ENCODE data around the gene PIK3CA.
A peak's percentile ranks its signal among the peaks of the same experiment; 100 is the strongest.
"Not testable (repeated sequence)": the region's sequence is repeated elsewhere in the genome, so short reads cannot be mapped to it uniquely, and the experiment has no call there.

Gene PIK3CA

DNA sequence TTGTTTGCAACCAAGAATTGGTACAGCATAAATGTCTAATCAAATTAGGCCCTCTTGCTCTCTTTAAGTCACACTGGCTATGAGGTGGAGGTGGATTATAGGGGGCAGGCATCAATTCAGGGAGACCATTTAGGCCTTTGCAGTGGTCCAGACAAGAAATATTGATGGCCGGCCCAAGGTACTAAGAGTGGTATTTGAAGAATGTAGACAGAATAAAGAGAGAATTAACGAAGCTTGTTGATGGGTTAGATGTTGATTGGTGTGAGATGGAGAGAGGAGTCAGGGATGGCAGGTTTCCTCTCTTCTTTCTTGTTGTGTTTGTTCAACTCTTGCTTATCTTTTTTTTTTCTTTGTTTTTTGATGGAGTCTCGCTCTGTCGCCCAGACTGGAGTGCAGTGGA is 48.5 kb downstream of the PIK3CA start:
- Histone ChIP-seq H4K91ac (ENCODE audit: low read depth, low read length) (no peak overlapping the region), H3K79me2 (ENCODE audit: control insufficient read depth, insufficient read depth, low read length, poor library complexity) (no peaks in the 10 kb centered on the region), H4K12ac (ENCODE audit: low read depth, low read length) (no peak overlapping the region), H3K4me1 (ENCODE audit: control insufficient read depth in 1 of 2, insufficient read depth in 2 of 2, low read length in 2 of 2) (peaks cover 0 to 4% of the 10 kb centered on the region in 2 experiments), H2BK12ac (ENCODE audit: low read length) (no peak overlapping the region), H2BK5ac (ENCODE audit: low read depth, low read length, poor library complexity) (no peak overlapping the region), H4K8ac (ENCODE audit: low read depth, low read length) (no peak overlapping the region), H3K36me3 (ENCODE audit: control insufficient read depth in 1 of 2, insufficient read depth in 2 of 2, low read length in 2 of 2) (peaks cover 0 to 3% of the 10 kb centered on the region in 2 experiments), H3K9me3 (ENCODE audit: insufficient read depth, low read depth, low read length) (no peaks in the 10 kb centered on the region), H3K4me3 (ENCODE audit: low read depth, low read length) (no peak overlapping the region), H3K4me2 (ENCODE audit: low read length) (no peak overlapping the region), H2BK120ac (ENCODE audit: insufficient read depth, low read length, poor library complexity) (no peak overlapping the region), H3K14ac (ENCODE audit: low read length) (no peak overlapping the region), H3K79me1 (ENCODE audit: low read length) (no peaks in the 10 kb centered on the region), H3K27ac (ENCODE audit: low read depth, low read length) (no peak overlapping the region), H2AFZ (ENCODE audit: insufficient read depth, low read length, poor library complexity) (no peak overlapping the region), H3K18ac (ENCODE audit: low read length) (no peak overlapping the region), H3K9ac (ENCODE audit: low read length) (no peak overlapping the region), H3K4ac (ENCODE audit: low read depth, low read length) (no peak overlapping the region), H3K27me3 (ENCODE audit: insufficient read depth, low read length) (no peaks in the 10 kb centered on the region), H3K23ac (ENCODE audit: low read length) (no peak overlapping the region), H2AK5ac (ENCODE audit: low read length) (no peak overlapping the region)
- WGBS (ENCODE audit: extremely low coverage, insufficient coverage, insufficient read length): 100% methylated on average over 1 of the region's 4 CpGs
- no peak for DNase-seq

DNA sequence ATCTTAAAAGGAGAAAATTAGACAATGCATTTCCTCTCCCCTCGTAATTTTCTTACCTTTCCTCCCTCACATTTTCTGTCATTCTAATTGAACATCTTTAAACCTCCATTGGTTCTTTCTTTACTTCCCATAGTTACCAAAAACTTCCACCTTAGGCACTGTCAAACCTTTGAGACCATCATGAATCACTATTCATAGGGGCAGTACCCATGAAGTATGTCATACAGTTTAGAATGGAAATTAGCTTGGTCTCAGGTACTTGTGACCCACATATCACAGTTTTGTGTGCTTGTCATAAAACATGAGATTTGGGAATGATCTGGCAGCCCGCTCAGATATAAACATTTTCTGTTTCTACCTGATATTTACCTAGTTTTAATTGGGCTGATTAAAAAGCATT is 52.6 kb downstream of the PIK3CA start:
- H3K79me2 ChIP-seq (ENCODE audit: control insufficient read depth, insufficient read depth, low read length, poor library complexity): no peaks in the 10 kb centered on the region
- H3K4me1 ChIP-seq (ENCODE audit: control insufficient read depth in 1 of 2, insufficient read depth in 2 of 2, low read length in 2 of 2): no peaks in the 10 kb centered on the region
- no peak overlapping the region for H2BK12ac ChIP-seq (ENCODE audit: low read length)
- no peak overlapping the region for H3K9ac ChIP-seq (ENCODE audit: low read length)
- H3K14ac ChIP-seq (ENCODE audit: low read length): no peak overlapping the region
- no peaks in the 10 kb centered on the region for H3K27me3 ChIP-seq (ENCODE audit: insufficient read depth, low read length)
- no peak overlapping the region for H3K4ac ChIP-seq (ENCODE audit: low read depth, low read length)
- H4K91ac ChIP-seq (ENCODE audit: low read depth, low read length): no peak overlapping the region
- no peak overlapping the region for H4K8ac ChIP-seq (ENCODE audit: low read depth, low read length)
- H3K18ac ChIP-seq (ENCODE audit: low read length): no peak overlapping the region
- H3K4me2 ChIP-seq (ENCODE audit: low read length): no peak overlapping the region
- H3K36me3 ChIP-seq (ENCODE audit: control insufficient read depth in 1 of 2, insufficient read depth in 2 of 2, low read length in 2 of 2): peaks cover 2 to 10% of the 10 kb centered on the region in 2 experiments
- H2AFZ ChIP-seq (ENCODE audit: insufficient read depth, low read length, poor library complexity): no peak overlapping the region
- H3K27ac ChIP-seq (ENCODE audit: low read depth, low read length): no peak overlapping the region
- H2BK120ac ChIP-seq (ENCODE audit: insufficient read depth, low read length, poor library complexity): no peak overlapping the region
- no peak overlapping the region for H4K12ac ChIP-seq (ENCODE audit: low read depth, low read length)
- no peak overlapping the region for H3K4me3 ChIP-seq (ENCODE audit: low read depth, low read length)
- peak in 1 of 2 donors; percentile 22 for DNase-seq
- H3K9me3 ChIP-seq (ENCODE audit: insufficient read depth, low read depth, low read length): no peaks in the 10 kb centered on the region
- no peak overlapping the region for H3K23ac ChIP-seq (ENCODE audit: low read length)
- no peak overlapping the region for H2BK5ac ChIP-seq (ENCODE audit: low read depth, low read length, poor library complexity)
- no peaks in the 10 kb centered on the region for H3K79me1 ChIP-seq (ENCODE audit: low read length)
- H2AK5ac ChIP-seq (ENCODE audit: low read length): no peak overlapping the region
- WGBS (ENCODE audit: extremely low coverage, insufficient coverage, insufficient read length): no CpG with 5 or more reads among the region's 2 CpGs

DNA sequence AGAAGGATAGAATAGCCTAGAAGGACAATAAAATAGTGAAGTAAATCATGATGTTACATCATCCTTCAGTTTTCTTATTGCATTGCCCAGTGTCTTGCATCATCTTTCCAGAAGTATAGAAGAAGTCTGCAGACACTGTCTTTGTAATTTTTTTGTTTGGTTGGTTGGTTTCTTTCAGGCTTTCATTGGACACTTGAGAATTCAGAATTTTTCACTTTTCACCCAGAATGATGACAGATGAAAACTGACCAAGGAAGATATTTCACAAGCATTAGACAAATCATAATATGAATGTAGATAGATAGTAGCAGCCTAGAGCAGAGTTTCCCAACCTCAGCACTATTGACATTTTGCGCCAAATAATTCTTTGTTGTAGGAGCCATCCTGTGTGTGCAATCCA is 67.4 kb downstream of the PIK3CA start:
- not testable (repeated sequence) for H3K79me2 ChIP-seq (ENCODE audit: control insufficient read depth, insufficient read depth, low read length, poor library complexity); H2AFZ ChIP-seq (ENCODE audit: insufficient read depth, low read length, poor library complexity); H3K4me1 ChIP-seq (ENCODE audit: control insufficient read depth in 1 of 2, insufficient read depth in 2 of 2, low read length in 2 of 2); H3K4ac ChIP-seq (ENCODE audit: low read depth, low read length); H3K4me3 ChIP-seq (ENCODE audit: low read depth, low read length); H3K18ac ChIP-seq (ENCODE audit: low read length); H2BK12ac ChIP-seq (ENCODE audit: low read length); H3K27ac ChIP-seq (ENCODE audit: low read depth, low read length); H2AK5ac ChIP-seq (ENCODE audit: low read length); H3K36me3 ChIP-seq (ENCODE audit: control insufficient read depth in 1 of 2, insufficient read depth in 2 of 2, low read length in 2 of 2); H3K79me1 ChIP-seq (ENCODE audit: low read length); H3K23ac ChIP-seq (ENCODE audit: low read length); H3K14ac ChIP-seq (ENCODE audit: low read length); H3K4me2 ChIP-seq (ENCODE audit: low read length); H4K12ac ChIP-seq (ENCODE audit: low read depth, low read length); H4K8ac ChIP-seq (ENCODE audit: low read depth, low read length); H3K27me3 ChIP-seq (ENCODE audit: insufficient read depth, low read length); H2BK120ac ChIP-seq (ENCODE audit: insufficient read depth, low read length, poor library complexity); H2BK5ac ChIP-seq (ENCODE audit: low read depth, low read length, poor library complexity); H3K9me3 ChIP-seq (ENCODE audit: insufficient read depth, low read depth, low read length); H3K9ac ChIP-seq (ENCODE audit: low read length); H4K91ac ChIP-seq (ENCODE audit: low read depth, low read length)
- no CpG with 5 or more reads among the region's 1 CpG for WGBS (ENCODE audit: extremely low coverage, insufficient coverage, insufficient read length)
- peak in 1 of 2 donors; percentile 71 for DNase-seq

DNA sequence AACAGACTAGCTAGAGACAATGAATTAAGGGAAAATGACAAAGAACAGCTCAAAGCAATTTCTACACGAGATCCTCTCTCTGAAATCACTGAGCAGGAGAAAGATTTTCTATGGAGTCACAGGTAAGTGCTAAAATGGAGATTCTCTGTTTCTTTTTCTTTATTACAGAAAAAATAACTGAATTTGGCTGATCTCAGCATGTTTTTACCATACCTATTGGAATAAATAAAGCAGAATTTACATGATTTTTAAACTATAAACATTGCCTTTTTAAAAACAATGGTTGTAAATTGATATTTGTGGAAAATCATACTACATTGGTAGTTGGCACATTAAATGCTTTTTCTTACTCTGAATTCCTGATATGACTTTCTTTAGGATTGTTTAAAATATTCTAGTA is 70.1 kb downstream of the PIK3CA start:
- H3K4me3 ChIP-seq (ENCODE audit: low read depth, low read length); H3K4me2 ChIP-seq (ENCODE audit: low read length); H3K36me3 ChIP-seq (ENCODE audit: control insufficient read depth in 1 of 2, insufficient read depth in 2 of 2, low read length in 2 of 2); H2BK5ac ChIP-seq (ENCODE audit: low read depth, low read length, poor library complexity); H2AFZ ChIP-seq (ENCODE audit: insufficient read depth, low read length, poor library complexity); H3K4ac ChIP-seq (ENCODE audit: low read depth, low read length); H2BK12ac ChIP-seq (ENCODE audit: low read length); H3K4me1 ChIP-seq (ENCODE audit: control insufficient read depth in 1 of 2, insufficient read depth in 2 of 2, low read length in 2 of 2); H3K27ac ChIP-seq (ENCODE audit: low read depth, low read length); H3K18ac ChIP-seq (ENCODE audit: low read length); H4K8ac ChIP-seq (ENCODE audit: low read depth, low read length); H3K27me3 ChIP-seq (ENCODE audit: insufficient read depth, low read length); H3K79me2 ChIP-seq (ENCODE audit: control insufficient read depth, insufficient read depth, low read length, poor library complexity); H3K79me1 ChIP-seq (ENCODE audit: low read length); DNase-seq; H3K14ac ChIP-seq (ENCODE audit: low read length); H3K23ac ChIP-seq (ENCODE audit: low read length); H3K9ac ChIP-seq (ENCODE audit: low read length); H3K9me3 ChIP-seq (ENCODE audit: insufficient read depth, low read depth, low read length); H4K91ac ChIP-seq (ENCODE audit: low read depth, low read length); H4K12ac ChIP-seq (ENCODE audit: low read depth, low read length); H2BK120ac ChIP-seq (ENCODE audit: insufficient read depth, low read length, poor library complexity); H2AK5ac ChIP-seq (ENCODE audit: low read length): not testable (repeated sequence)
- no CpG with 5 or more reads among the region's 1 CpG for WGBS (ENCODE audit: extremely low coverage, insufficient coverage, insufficient read length)
